GM19372 (cell line): ENCODE measurements around the gene AMDHD2.

Experiments
- ATAC-seq: cut with Tn5 transposase; IDR thresholded peaks from one replicate; pipeline ENCODE4 v1.9.1; 2021; ENCODE audit warnings: mild to moderate bottlenecking, low read depth, moderate library complexity; ENCODE audit not compliant: unreplicated experiment

Gene AMDHD2

DNA sequence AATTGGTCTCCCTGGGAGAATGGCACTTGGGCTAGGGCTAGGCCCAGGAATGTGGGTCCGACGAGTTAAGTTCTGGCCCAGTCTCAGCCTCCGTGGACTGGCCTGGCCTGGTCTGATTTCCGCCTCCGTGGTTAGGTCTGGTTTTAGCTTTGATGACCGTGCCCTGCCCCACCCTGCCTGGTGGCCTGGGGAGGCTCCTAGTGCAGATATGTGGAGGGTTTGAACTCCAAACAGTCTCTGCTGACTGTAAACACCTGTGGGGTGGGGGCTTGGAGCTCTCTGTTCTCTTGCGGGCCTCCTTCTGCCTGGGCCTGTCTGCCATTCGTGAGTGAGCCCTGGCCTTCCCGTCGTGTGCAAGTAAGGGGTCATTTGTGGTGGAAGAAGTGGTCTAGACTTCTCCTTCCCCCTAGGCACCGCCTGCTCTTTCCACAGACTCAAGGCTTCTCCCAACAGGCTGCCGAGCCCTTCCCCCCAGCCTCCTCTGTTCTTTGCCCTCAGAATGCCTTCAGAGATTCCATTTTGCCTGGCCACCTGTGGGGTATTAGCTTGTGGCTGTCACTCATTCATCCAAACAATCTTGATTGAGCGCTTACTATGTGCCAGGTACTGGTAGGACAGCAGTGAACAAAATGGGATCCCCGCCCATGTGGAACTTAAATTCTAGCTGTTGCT, 4.9 kb upstream of the AMDHD2 start:
- ATAC-seq: no peak

DNA sequence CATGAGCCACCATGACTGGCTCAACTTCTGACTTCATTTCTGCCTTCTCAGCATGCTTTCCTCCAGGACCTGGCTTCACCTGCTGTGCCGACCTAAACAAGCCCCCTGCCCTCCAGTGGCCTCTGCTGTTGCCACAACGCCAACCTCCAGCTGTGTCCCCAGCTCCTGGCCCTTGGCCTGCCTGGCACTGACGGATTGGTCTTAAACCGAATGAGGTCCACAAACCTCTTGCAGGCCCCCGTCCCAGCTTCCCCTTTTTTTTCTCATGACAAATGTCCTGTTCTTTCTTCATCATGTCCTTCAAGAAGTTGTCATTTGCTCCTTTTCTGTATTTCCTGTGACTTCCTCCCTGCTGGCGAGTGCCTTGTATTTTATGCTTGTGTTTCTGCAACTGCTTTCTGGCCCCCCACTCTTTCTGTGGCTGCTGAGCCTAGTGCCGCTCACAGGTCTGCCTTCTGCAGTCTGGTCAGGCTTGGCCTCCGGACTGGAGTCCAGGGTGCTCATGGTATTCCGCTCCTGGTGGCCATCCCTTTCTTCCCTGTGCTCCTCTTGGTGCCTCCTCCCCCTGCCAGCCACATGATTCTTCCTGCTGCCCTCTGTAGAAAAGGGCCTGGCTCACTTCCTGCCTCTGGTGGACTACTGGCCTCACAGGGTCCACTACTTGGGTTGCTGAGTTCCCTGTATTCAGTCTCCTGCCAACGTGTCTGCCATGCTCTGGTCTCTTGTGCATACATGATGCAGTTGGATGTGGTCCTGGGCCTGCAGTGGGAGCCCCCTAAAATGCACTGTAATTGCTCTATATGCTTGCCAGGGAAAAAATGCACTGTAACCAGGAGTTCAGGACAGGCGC, 3.6 kb upstream of the AMDHD2 start:
- no peak for ATAC-seq

DNA sequence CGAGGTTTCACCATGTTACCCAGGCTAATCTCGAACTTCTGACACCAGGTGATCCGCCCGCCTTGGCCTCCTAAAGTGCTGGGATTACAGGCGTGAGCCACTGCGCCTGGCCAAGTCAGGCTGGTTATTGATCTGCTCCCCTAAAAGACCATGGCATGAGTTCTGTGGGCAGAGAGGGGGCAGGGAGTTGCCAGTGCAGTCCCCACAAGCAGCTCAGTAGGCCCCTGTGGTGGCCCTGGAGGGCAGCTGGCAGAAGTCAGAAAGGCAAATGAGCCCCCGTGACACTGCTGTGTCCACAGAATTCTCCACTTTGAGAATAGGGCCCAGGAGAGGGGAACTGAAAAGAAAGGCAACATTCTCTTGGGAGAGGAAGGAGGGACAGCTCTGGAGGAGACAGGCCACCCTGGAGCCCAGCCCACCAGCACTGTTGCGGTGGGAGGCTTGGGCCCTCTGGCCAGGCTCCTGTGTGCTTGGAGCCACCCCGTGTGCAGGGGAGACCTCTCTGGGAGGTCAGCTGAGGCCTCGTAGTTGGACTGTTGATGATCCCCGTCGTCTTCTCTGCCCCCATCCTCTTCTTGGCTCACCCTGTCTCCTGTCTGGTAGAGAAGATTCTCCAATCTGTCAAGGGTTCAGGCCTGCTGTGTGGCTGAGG, 2.1 kb upstream of the AMDHD2 start:
- ATAC-seq: no peak

DNA sequence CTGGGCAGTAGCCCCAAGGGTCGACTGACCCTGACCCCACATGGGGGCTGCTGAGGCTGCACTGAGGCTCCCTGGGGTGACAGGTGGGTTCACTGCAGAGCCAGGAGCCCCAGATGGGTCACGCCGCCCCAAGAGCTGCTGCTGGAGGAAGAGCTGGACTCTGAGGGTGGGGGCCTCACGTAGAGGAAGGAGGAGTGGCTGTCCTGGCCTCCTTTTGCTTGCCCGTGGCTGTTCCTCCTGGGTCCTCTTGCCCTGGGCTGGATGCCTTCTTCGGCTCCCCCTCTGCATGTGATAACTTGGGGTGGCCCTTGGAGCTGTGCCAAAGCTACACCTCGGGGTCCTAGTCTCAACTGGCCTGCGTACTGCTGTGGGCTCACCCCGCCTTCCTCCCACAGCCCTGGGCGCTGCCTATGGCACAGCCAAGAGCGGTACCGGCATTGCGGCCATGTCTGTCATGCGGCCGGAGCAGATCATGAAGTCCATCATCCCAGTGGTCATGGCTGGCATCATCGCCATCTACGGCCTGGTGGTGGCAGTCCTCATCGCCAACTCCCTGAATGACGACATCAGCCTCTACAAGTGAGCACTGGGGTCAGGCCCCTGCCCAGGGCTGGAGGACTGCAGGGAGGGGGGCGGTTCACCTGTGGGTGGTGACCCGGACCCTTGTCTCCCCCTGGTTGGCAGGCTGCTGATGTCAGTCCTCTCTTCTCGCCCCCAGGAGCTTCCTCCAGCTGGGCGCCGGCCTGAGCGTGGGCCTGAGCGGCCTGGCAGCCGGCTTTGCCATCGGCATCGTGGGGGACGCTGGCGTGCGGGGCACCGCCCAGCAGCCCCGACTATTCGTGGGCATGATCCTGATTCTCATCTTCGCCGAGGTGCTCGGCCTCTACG, 1.1 kb upstream of the AMDHD2 start:
- no peak for ATAC-seq

DNA sequence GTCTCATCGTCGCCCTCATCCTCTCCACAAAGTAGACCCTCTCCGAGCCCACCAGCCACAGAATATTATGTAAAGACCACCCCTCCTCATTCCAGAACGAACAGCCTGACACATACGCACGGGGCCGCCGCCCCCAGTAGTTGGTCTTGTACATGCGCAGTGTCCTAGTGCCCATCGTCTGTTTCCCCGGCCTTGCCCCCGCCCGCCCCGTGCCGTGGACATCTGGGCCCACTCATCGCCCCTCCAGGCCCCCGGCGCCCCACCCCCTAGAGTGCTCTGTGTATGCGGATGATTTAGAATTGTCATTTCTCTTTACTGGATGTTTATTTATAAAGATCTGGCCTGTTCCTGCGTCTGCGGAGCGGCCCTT, 475 bp upstream of the AMDHD2 start:
- ATAC-seq: no peak

GRCh38 chr16:2520784-2521531, 787 bp downstream of the AMDHD2 start:
- ATAC-seq: no peak

- no peak for ATAC-seq
Observed at GRCh38 chr16:2523801-2524231, 3.6 kb downstream of the AMDHD2 start.

GRCh38 chr16:2524339-2524938, 4.3 kb downstream of the AMDHD2 start:
- ATAC-seq: no peak

GRCh38 chr16:2526135-2526534, 6.0 kb downstream of the AMDHD2 start:
- ATAC-seq: no peak

DNA sequence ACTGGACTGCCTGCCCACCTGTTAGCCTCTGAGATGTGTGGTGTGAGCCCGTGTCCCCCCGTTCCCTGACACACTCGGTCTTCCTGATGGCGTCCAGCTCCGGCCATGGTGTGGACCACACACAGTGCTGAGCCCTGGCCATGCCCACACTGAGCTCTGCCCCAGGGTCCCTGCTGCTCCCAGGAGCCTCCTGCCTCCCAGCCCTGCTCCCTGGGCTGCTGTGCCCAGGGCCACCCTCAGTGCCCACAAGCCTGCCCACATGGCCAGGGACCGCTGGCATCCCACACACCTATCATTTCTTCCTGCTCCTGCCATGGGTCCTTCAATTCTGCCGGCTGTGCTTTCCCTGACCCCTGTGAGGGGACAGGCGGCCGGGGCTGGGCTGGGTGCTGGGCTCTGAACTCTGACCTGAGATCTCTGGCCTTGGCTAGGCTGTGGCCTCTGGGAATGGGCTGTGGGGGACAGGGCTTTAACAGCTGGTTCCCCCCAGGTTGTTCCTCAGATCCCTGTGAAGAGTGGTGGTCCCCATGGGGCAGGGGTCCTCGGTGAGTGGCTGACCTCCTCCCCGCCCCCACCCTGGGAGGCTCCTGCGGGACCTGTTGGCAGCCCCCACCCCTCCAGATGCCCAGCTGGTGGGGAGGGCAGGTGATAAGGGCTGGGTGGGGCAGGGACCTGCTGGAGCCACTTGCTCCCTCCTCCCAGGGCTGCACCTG, 7.1 kb downstream of the AMDHD2 start:
- no peak for ATAC-seq

DNA sequence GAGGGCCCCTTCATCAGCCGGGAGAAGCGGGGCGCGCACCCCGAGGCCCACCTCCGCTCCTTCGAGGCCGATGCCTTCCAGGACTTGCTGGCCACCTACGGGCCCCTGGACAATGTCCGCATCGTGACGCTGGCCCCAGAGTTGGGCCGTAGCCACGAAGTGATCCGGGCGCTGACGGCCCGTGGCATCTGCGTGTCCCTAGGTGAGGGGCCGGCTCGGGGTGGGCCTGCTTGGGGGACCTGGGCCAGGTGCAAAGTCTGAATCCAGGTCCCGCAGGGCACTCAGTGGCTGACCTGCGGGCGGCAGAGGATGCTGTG, 7.6 kb downstream of the AMDHD2 start:
- no peak for ATAC-seq

- no peak for ATAC-seq
Observed at GRCh38 chr16:2528161-2529060, 8.2 kb downstream of the AMDHD2 start.

- no peak for ATAC-seq
Observed at GRCh38 chr16:2529061-2529931, 9.1 kb downstream of the AMDHD2 start.

GRCh38 chr16:2529961-2530628, 9.9 kb downstream of the AMDHD2 start:
- no peak for ATAC-seq

- no peak for ATAC-seq
Observed at GRCh38 chr16:2530629-2531318, 10.6 kb downstream of the AMDHD2 start.

GRCh38 chr16:2531371-2531695, 11.2 kb downstream of the AMDHD2 start, which contains the start of gene CEMP1:
CEMP1 (minus strand) TSS chr16:2531408; CDS start chr16:2531073, 335 bp downstream.
- no peak for ATAC-seq
